Breast epithelium (tissue), 4 donors: ENCODE data around the gene FRMD4A. TPM values are rescaled to one million over a fixed set of nuclear protein-coding genes. Genes with fewer than 3 reads are reported as not detected.

Experiments used
- DNase-seq, 2 donors: peaks; one replicate each; pipeline ENCODE4 v3.0.0-alpha.2; 2019; ENCODE audit warnings: low spot score in 2 of 2
- H3K27ac ChIP-seq, 2 donors: fragments of 200-600 bp; sonication (generic) in 1 of 2; one replicate each; pipeline ENCODE4 v1.5.1; 2016 to 2019; ENCODE audit warnings: mild to moderate bottlenecking in 1 of 2
- H3K27me3 ChIP-seq, 2 donors: fragments of 200-600 bp; sonication (generic) in 1 of 2; one replicate each; pipeline versions ENCODE4 v1.5.1 to v1.6.0; 2017 to 2019; ENCODE audit warnings: control low read depth in 1 of 2, mild to moderate bottlenecking in 1 of 2
- H3K36me3 ChIP-seq: fragments of 200-600 bp; one replicate; pipeline ENCODE4 v1.5.1; 2019
- H3K4me1 ChIP-seq, 2 donors: fragments of 200-600 bp; sonication (generic); one replicate each; pipeline ENCODE4 v1.5.1; 2016 to 2019; ENCODE audit warnings: control low read depth in 1 of 2
- H3K4me3 ChIP-seq, 3 donors: fragments of 200-600 bp; sonication (generic); 1 replicate in 2 of 3; 2 replicates in 1 of 3; pipeline ENCODE4 v1.5.1; 2016 to 2019; ENCODE audit warnings: mild to moderate bottlenecking in 3 of 3, moderate library complexity in 2 of 3
- H3K9me3 ChIP-seq, 2 donors: fragments of 200-600 bp; sonication (generic) in 1 of 2; one replicate each; pipeline ENCODE4 v1.5.1; 2016 to 2019; ENCODE audit warnings: control low read depth in 1 of 2
- POLR2A ChIP-seq: fragments of 450-650 bp; IDR thresholded peaks from one replicate; pipeline ENCODE4 v1.6.1; 2016; ENCODE audit warnings: antibody characterized with exemption, mild to moderate bottlenecking, moderate library complexity
- POLR2AphosphoS5 ChIP-seq, 3 donors: sonication (generic); formaldehyde crosslinking; IDR thresholded peaks; one replicate each; pipeline ENCODE4 v1.6.1; 2017; ENCODE audit warnings: antibody characterized with exemption in 3 of 3
- intact Hi-C: fragments of 100-400 bp; cut with DNase I; formaldehyde crosslinking; loops from one replicate; pipeline ENCODE4 v1.15.1; 2023; ENCODE audit warnings: low total_unique reads
- total RNA-seq, 3 donors: library from RNA; depleted of rRNA; stranded (reverse); fragments of >200 nt; gene quantifications; one replicate each; pipeline ENCODE4 v1.1.0, GENCODE V29; 2016
- TF ChIP-seq, protein P1 (sequence below), 3 donors: fragments of 450-650 bp; IDR thresholded peaks; one replicate each; pipeline ENCODE4 v1.5.1; 2016 to 2017; ENCODE audit warnings: antibody characterized with exemption in 3 of 3, mild to moderate bottlenecking in 3 of 3, moderate library complexity in 3 of 3

FRMD4A gene
- total RNA-seq, 3 donors from 2014 or later = 27.5 to 107 (median 34.4) TPM

DNA sequence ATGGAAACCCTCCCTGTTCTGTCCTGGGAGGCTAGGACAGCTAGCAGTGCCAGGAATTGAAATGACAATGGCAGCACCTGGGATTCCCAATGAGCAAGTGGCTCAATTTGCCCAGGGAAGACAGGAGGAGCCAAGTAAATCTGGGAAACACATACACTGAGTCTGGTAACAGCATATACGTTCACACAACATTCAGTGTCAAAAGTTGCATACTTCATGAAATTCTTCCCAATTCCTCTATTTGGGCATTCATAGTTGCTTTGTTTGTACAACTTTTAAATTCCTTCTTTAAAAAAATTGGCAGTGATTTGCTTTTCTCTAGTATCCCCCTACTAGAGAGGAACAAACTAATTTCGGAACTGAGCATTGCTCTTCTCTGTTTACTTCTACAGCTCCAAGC lies 2.9 kb upstream of the FRMD4A start:
- Histone ChIP-seq H3K27me3 (peaks cover 0 to 13% of the 10 kb centered on the region in 2 donors), H3K36me3 (no peaks in the 10 kb centered on the region), H3K27ac (no peak overlapping the region), H3K9me3 (no peaks in the 10 kb centered on the region), H3K4me1 (no peaks in the 10 kb centered on the region), H3K4me3 (no peak overlapping the region)
- TF ChIP-seq, protein P1, sequence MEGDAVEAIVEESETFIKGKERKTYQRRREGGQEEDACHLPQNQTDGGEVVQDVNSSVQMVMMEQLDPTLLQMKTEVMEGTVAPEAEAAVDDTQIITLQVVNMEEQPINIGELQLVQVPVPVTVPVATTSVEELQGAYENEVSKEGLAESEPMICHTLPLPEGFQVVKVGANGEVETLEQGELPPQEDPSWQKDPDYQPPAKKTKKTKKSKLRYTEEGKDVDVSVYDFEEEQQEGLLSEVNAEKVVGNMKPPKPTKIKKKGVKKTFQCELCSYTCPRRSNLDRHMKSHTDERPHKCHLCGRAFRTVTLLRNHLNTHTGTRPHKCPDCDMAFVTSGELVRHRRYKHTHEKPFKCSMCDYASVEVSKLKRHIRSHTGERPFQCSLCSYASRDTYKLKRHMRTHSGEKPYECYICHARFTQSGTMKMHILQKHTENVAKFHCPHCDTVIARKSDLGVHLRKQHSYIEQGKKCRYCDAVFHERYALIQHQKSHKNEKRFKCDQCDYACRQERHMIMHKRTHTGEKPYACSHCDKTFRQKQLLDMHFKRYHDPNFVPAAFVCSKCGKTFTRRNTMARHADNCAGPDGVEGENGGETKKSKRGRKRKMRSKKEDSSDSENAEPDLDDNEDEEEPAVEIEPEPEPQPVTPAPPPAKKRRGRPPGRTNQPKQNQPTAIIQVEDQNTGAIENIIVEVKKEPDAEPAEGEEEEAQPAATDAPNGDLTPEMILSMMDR (IDR thresholded peaks at IDR 0.05) = no peak
- no peak for TF ChIP-seq POLR2A
- TF ChIP-seq POLR2AphosphoS5 (IDR thresholded peaks at IDR 0.05) = no peak
- DNase-seq = no peak
- intact Hi-C loops = no loop called here

DNA sequence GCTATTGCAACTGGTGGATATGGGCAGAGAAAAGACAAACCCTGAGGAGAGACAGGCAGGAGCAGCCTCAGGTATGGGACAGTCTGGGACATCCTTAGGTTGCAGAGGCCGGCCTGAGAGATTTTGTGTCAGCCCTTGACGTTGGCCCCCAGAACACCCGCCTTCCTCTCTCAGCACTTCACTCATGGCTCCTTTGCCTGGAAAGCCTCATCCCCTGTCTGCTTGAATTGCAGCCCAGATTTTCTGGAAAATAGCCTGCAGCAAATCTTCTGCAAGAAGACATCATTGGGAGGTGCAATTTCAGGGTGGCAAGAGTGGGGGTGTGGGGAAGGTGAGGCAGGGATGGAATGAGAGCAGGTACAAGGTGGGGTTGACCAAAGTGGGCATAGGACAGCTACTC lies 2.2 kb upstream of the FRMD4A start:
- no peak for DNase-seq
- Histone ChIP-seq H3K9me3 (no peaks in the 10 kb centered on the region), H3K27me3 (peaks cover 0 to 13% of the 10 kb centered on the region in 2 donors), H3K4me3 (no peak overlapping the region), H3K27ac (no peak overlapping the region), H3K4me1 (no peaks in the 10 kb centered on the region), H3K36me3 (no peaks in the 10 kb centered on the region)
- intact Hi-C loops = no loop called here
- TF ChIP-seq POLR2A (no peak), POLR2AphosphoS5 (IDR thresholded peaks at IDR 0.05) (no peak)
- TF ChIP-seq, protein P1 (IDR thresholded peaks at IDR 0.05) = no peak

DNA sequence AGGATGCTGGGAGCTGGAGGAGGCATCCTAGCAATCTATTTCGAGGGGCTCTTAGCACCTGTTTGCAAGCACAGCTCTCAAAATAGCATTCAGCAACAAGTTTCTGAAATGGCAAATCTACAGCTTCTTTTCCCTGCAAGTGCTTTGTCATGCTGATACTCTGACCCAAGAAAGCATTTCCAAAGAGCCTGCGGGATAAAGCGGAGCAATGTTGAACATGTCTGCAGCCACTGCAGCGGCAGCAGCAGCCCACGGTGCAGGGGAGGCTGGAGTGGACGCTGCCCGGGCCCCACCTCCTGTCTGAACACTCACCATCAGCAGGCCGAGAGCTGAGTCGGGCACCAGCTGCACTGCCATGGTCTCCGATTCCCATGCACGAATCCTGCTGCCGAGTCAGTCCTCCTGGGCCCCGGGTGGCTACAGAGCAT lies 964 bp downstream of the FRMD4A start:
- no peak overlapping the region for H3K4me3 ChIP-seq
- no peaks in the 10 kb centered on the region for H3K4me1 ChIP-seq
- H3K27ac ChIP-seq = no peak overlapping the region
- H3K27me3 ChIP-seq = peaks cover 0 to 21% of the 10 kb centered on the region in 2 donors
- no peaks in the 10 kb centered on the region for H3K36me3 ChIP-seq
- no peak for DNase-seq
- TF ChIP-seq, protein P1 (IDR thresholded peaks at IDR 0.05) = no peak
- TF ChIP-seq POLR2AphosphoS5 (IDR thresholded peaks at IDR 0.05) (no peak), POLR2A (no peak)
- intact Hi-C loops = no loop called here
- no peaks in the 10 kb centered on the region for H3K9me3 ChIP-seq

DNA sequence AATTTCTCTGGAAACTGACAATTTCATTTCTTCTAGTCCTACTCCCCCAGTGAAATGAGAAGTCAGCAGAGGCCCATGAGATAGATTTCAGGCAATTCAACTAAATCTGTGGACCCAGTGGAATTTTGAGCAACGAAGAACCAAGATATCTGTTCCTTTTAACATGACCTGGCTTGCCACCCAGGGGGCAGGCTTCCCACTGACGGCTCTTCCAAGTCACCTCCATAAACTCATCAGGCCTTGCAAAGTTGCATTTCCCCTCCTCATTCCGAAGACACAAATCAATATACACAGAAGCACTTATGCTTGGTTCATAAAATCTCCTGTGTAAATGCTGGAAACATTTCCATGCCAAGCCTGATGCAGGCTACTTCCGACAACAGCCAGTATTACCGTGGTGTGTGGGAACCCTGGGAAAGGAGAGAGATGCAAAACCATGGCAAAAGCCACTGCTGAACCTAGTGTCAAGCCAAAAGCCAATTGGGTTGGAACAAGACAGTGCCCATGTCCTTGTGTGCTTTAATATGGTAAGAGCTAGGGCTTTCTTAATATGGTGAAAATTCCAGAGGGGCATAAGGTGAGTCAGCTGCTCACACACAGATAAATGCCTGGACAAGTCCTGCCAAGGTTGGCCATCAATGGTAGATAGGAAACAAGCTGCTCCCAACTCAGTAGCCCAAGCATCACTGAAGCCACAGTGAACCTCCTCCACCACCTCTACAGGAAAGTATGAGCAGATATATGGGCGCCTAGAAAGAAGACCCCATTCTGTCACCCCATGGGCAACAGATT lies 1.6 kb downstream of the FRMD4A start:
- TF ChIP-seq, protein P1 (IDR thresholded peaks at IDR 0.05) = no peak
- TF ChIP-seq POLR2AphosphoS5 (IDR thresholded peaks at IDR 0.05) (no peak), POLR2A (no peak)
- DNase-seq = no peak
- intact Hi-C loops = no loop called here
- Histone ChIP-seq H3K36me3 (no peaks in the 10 kb centered on the region), H3K4me1 (no peaks in the 10 kb centered on the region), H3K4me3 (no peak overlapping the region), H3K27me3 (peaks cover 0 to 21% of the 10 kb centered on the region in 2 donors), H3K9me3 (no peaks in the 10 kb centered on the region), H3K27ac (no peak overlapping the region)

DNA sequence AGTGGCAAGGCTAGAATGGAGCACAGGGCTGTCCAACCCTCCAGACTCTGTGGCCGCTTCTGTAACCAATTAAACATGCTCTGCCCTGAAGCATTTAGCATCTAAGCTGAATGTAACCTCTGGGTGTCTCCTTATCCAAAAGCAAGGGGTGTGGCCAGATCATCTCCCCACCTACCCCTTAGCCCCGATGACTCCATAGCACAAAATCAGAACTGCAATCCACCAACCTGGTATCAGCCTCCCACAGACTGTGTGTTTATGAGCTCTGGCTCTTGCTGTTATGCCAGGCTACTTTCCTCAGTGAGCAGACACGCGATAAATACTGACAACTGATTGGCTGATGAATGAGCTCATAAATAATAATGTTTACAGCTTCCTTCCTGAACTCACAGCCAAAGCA lies 3.2 kb downstream of the FRMD4A start:
- intact Hi-C loops = no loop called here
- TF ChIP-seq POLR2AphosphoS5 (IDR thresholded peaks at IDR 0.05) (no peak), POLR2A (no peak)
- TF ChIP-seq, protein P1 (IDR thresholded peaks at IDR 0.05) = no peak
- Histone ChIP-seq H3K9me3 (no peaks in the 10 kb centered on the region), H3K27ac (no peak overlapping the region), H3K4me3 (no peak overlapping the region), H3K4me1 (no peaks in the 10 kb centered on the region), H3K36me3 (no peaks in the 10 kb centered on the region), H3K27me3 (peaks cover 0 to 21% of the 10 kb centered on the region in 2 donors)
- no peak for DNase-seq
